Hepatocyte (in vitro differentiated cells): ENCODE data around the gene C1orf21. TPM values are rescaled to one million over a fixed set of nuclear protein-coding genes. Genes with fewer than 3 reads are reported as not detected.

Experiments used
- DNase-seq: peaks from one replicate; pipeline ENCODE4 v3.0.0-alpha.2; 2016; ENCODE audit warnings: low spot score
- H2AFZ ChIP-seq: fragments of 200-600 bp; sonication (generic); 2 replicates; pipeline ENCODE4 v1.6.0; 2016; ENCODE audit warnings: antibody characterized with exemption, mild to moderate bottlenecking
- H3K27ac ChIP-seq: fragments of 200-600 bp; sonication (generic); 2 replicates; pipeline ENCODE4 v1.5.1; 2016; ENCODE audit warnings: mild to moderate bottlenecking
- H3K27me3 ChIP-seq: fragments of 200-600 bp; sonication (generic); 2 replicates; pipeline ENCODE4 v1.6.1; 2016
- H3K36me3 ChIP-seq: fragments of 200-600 bp; sonication (generic); replicated peaks from 2 replicates; pipeline ENCODE4 v1.5.1; 2016; ENCODE audit warnings: low read depth; ENCODE audit not compliant: insufficient read depth
- H3K4me1 ChIP-seq: fragments of 200-600 bp; sonication (generic); 2 replicates; pipeline ENCODE4 v1.5.1; 2016; ENCODE audit warnings: mild to moderate bottlenecking, moderate library complexity; ENCODE audit not compliant: insufficient read depth
- H3K4me2 ChIP-seq: fragments of 200-600 bp; sonication (generic); 2 replicates; pipeline ENCODE4 v1.6.0; 2016
- H3K4me3 ChIP-seq: fragments of 200-600 bp; sonication (generic); 2 replicates; pipeline ENCODE4 v1.5.1; 2016; ENCODE audit warnings: mild to moderate bottlenecking
- H3K79me2 ChIP-seq: fragments of 200-600 bp; sonication (generic); 2 replicates; pipeline ENCODE4 v1.6.0; 2017; ENCODE audit warnings: mild to moderate bottlenecking
- H3K9me2 ChIP-seq: fragments of 200-600 bp; sonication (generic); replicated peaks from 2 replicates; pipeline ENCODE4 v1.6.0; 2017; ENCODE audit warnings: mild to moderate bottlenecking; ENCODE audit not compliant: insufficient read depth
- H3K9me3 ChIP-seq: fragments of 200-600 bp; sonication (generic); 2 replicates; pipeline ENCODE4 v1.5.1; 2016; ENCODE audit warnings: low read depth, mild to moderate bottlenecking
- H4K20me1 ChIP-seq: fragments of 200-600 bp; sonication (generic); 2 replicates; pipeline ENCODE4 v1.6.0; 2016; ENCODE audit warnings: mild to moderate bottlenecking; ENCODE audit not compliant: insufficient read depth, poor library complexity, severe bottlenecking
- EZH2 ChIP-seq: fragments of 200-600 bp; sonication (generic); IDR thresholded peaks from 2 replicates; pipeline ENCODE4 v1.6.1; 2016; ENCODE audit warnings: antibody characterized with exemption, mild to moderate bottlenecking, borderline replicate concordance
- EZH2phosphoT487 ChIP-seq: fragments of 200-600 bp; sonication (generic); IDR thresholded peaks from one replicate; pipeline ENCODE4 v1.6.1; 2018; ENCODE audit warnings: antibody characterized with exemption, mild to moderate bottlenecking, low read depth, moderate library complexity; ENCODE audit not compliant: unreplicated experiment, severe bottlenecking
- WGBS: methylation state at CpG from one replicate; pipeline ENCODE4 v1.1.6; 2016; ENCODE audit warnings: low lambda C conversion rate; ENCODE audit errors: missing lambda C conversion rate; 5-methylcytosine and 5-hydroxymethylcytosine counted together
- polyA plus RNA-seq: library from polyadenylated mRNA; unstranded; fragments of >200 nt; fragmentation: Nextera tagmentation; extraction: Ambion mirVana; gene quantifications from 2 replicates; pipeline ENCODE4 v1.2.1, GENCODE V29; 2016
- total RNA-seq: library from RNA; depleted of rRNA; stranded (reverse); fragments of >200 nt; gene quantifications from 2 replicates; pipeline ENCODE4 v1.2.3, GENCODE V29; 2014
- TF ChIP-seq, protein P1 (sequence below): fragments of 200-600 bp; sonication (generic); IDR thresholded peaks from 2 replicates; pipeline ENCODE4 v1.5.1; 2016; ENCODE audit warnings: antibody characterized with exemption, mild to moderate bottlenecking; ENCODE audit not compliant: poor library complexity

The C1orf21 gene
- total and polyA plus RNA-seq, 2 experiments from 2014 or later = 26.9 to 37.9 TPM

- H3K27ac ChIP-seq = no peak overlapping the region
- H3K4me1 ChIP-seq = peaks cover 16% of the 10 kb centered on the region
- H4K20me1 ChIP-seq = no peaks in the 10 kb centered on the region
- no peak overlapping the region for H3K4me2 ChIP-seq
- no peaks in the 10 kb centered on the region for H3K9me3 ChIP-seq
- TF ChIP-seq, protein P1, sequence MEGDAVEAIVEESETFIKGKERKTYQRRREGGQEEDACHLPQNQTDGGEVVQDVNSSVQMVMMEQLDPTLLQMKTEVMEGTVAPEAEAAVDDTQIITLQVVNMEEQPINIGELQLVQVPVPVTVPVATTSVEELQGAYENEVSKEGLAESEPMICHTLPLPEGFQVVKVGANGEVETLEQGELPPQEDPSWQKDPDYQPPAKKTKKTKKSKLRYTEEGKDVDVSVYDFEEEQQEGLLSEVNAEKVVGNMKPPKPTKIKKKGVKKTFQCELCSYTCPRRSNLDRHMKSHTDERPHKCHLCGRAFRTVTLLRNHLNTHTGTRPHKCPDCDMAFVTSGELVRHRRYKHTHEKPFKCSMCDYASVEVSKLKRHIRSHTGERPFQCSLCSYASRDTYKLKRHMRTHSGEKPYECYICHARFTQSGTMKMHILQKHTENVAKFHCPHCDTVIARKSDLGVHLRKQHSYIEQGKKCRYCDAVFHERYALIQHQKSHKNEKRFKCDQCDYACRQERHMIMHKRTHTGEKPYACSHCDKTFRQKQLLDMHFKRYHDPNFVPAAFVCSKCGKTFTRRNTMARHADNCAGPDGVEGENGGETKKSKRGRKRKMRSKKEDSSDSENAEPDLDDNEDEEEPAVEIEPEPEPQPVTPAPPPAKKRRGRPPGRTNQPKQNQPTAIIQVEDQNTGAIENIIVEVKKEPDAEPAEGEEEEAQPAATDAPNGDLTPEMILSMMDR = no peak
- TF ChIP-seq EZH2phosphoT487 = no peak
- TF ChIP-seq EZH2 = no peak
- no peaks in the 10 kb centered on the region for H3K27me3 ChIP-seq
- H2AFZ ChIP-seq = no peak overlapping the region
- no peaks in the 10 kb centered on the region for H3K36me3 ChIP-seq
- H3K9me2 ChIP-seq = no peaks in the 10 kb centered on the region
- no peaks in the 10 kb centered on the region for H3K79me2 ChIP-seq
- no peak overlapping the region for H3K4me3 ChIP-seq
- DNase-seq = no peak
- 86% methylated on average over 3 of the region's 3 CpGs for WGBS
Measured at GRCh38 chr1:184627007-184627341, 240.1 kb downstream of the C1orf21 start.

DNA sequence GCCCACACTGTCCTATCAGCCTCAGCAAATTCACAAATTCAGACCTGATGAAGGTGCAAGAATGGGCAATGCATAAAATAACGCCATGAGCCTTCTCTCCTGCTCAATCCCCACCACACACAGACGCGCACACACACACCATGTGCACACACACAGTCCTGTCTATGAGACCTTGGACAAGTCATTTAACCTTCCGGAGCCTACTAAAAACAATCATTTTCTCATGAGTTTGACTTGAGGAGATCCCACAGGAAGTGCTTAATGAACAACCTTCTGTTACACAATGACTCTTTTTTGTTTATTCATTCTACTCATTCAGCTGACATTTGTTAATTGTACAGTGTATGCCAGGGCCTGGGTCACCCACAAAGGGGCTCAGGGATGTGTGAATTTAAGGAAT lies 242.4 kb downstream of the C1orf21 start:
- Histone ChIP-seq H3K4me2 (no peak overlapping the region), H2AFZ (no peak overlapping the region), H3K4me3 (no peak overlapping the region), H3K4me1 (peaks cover 2% of the 10 kb centered on the region), H3K36me3 (no peaks in the 10 kb centered on the region), H3K9me2 (no peaks in the 10 kb centered on the region), H3K9me3 (no peaks in the 10 kb centered on the region), H4K20me1 (no peaks in the 10 kb centered on the region), H3K27ac (peak overlapping the region; percentile 43), H3K79me2 (no peaks in the 10 kb centered on the region), H3K27me3 (no peaks in the 10 kb centered on the region)
- 97% methylated on average over 4 of the region's 4 CpGs for WGBS
- no peak for TF ChIP-seq EZH2phosphoT487
- TF ChIP-seq, protein P1 = no peak
- TF ChIP-seq EZH2 = no peak
- no peak for DNase-seq

DNA sequence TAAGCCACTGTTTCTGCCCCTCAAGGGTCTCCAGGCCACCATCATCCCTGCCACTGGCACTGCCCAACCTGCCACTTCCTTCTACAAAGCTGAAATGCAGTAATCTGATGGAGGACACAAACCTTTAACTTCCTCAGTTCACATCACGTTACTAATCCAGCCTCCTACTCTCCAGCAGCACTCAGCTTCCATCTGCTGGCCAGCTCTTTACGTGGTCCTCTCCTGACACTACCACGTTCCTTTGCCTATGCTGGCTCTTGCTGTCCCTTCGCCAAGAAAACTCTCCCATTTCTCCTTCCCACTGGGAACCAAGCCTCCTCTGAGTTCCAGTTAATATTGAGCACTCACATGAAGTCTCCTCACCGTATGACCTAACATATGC lies 243.8 kb downstream of the C1orf21 start:
- peak overlapping the region; percentile 23 for H3K27ac ChIP-seq
- H4K20me1 ChIP-seq = no peaks in the 10 kb centered on the region
- TF ChIP-seq EZH2 = no peak
- no peak for TF ChIP-seq EZH2phosphoT487
- TF ChIP-seq, protein P1 = no peak
- H3K27me3 ChIP-seq = no peaks in the 10 kb centered on the region
- no peaks in the 10 kb centered on the region for H3K9me3 ChIP-seq
- no peak overlapping the region for H2AFZ ChIP-seq
- H3K4me1 ChIP-seq = peaks cover 2% of the 10 kb centered on the region
- no peak overlapping the region for H3K4me3 ChIP-seq
- no peaks in the 10 kb centered on the region for H3K79me2 ChIP-seq
- DNase-seq = no peak
- no peaks in the 10 kb centered on the region for H3K36me3 ChIP-seq
- 85% methylated on average over 5 of the region's 5 CpGs for WGBS
- H3K4me2 ChIP-seq = no peak overlapping the region
- no peaks in the 10 kb centered on the region for H3K9me2 ChIP-seq
